CD8-positive, alpha-beta memory T cell (primary cell): Measurements from ENCODE around the gene GBGT1. TPM values are rescaled to one million over a fixed set of nuclear protein-coding genes. Genes with fewer than 3 reads are reported as not detected.
"Not testable (repeated sequence)": the region's sequence is repeated elsewhere in the genome, so short reads cannot be mapped to it uniquely, and the experiment has no call there.

ENCODE experiments used
- CTCF ChIA-PET: fragments of 350-600 bp; sonication (Branson Sonifier 250); formaldehyde crosslinking; loops from one replicate; lab custom pipeline; 2021; ENCODE audit warnings: antibody characterized with exemption; lab: Charles Lee
- POLR2A ChIA-PET: fragments of 350-600 bp; sonication (Branson Sonifier 250); formaldehyde crosslinking; loops from one replicate; lab custom pipeline; 2021; ENCODE audit warnings: antibody characterized with exemption; lab: Charles Lee
- DNase-seq, 5 donors: peaks; one replicate each; pipeline versions ENCODE4 v3.0.0 to v3.0.0-alpha.2; 2020 to 2022; ENCODE audit warnings: mixed read lengths in 1 of 5
- H3K27ac ChIP-seq: one replicate; pipeline ENCODE4 v1.7.0; 2013; ENCODE audit warnings: low read depth, mild to moderate bottlenecking, low read length, moderate library complexity
- H3K27me3 ChIP-seq: 2 replicates; pipeline ENCODE4 v1.7.0; 2013; ENCODE audit warnings: low read length, mild to moderate bottlenecking; ENCODE audit not compliant: insufficient read depth, poor library complexity, severe bottlenecking
- H3K36me3 ChIP-seq: 2 replicates; pipeline ENCODE4 v1.7.0; 2013; ENCODE audit warnings: mild to moderate bottlenecking, low read length, moderate library complexity; ENCODE audit not compliant: insufficient read depth
- H3K4me1 ChIP-seq: 2 replicates; pipeline ENCODE4 v1.7.0; 2013; ENCODE audit warnings: mild to moderate bottlenecking, low read length, moderate library complexity; ENCODE audit not compliant: insufficient read depth
- H3K4me3 ChIP-seq: 2 replicates; pipeline ENCODE4 v1.7.0; 2013; ENCODE audit warnings: mild to moderate bottlenecking, low read length
- H3K9me3 ChIP-seq: 2 replicates; pipeline ENCODE4 v1.7.0; 2013; ENCODE audit warnings: mild to moderate bottlenecking, low read length
- H3K27ac Mint-ChIP-seq, 8 donors: one replicate each; pipeline ENCODE4 v1.8.0; 2020 to 2021; ENCODE audit warnings: mixed read lengths in 8 of 8, mild to moderate bottlenecking in 6 of 8, inconsistent platforms in 3 of 8, moderate library complexity in 3 of 8
- H3K27me3 Mint-ChIP-seq, 2 donors: one replicate each; pipeline ENCODE4 v1.8.0; 2020 to 2021; ENCODE audit warnings: mixed read lengths in 2 of 2, mild to moderate bottlenecking in 1 of 2, moderate library complexity in 1 of 2
- H3K36me3 Mint-ChIP-seq, 3 donors: one replicate each; pipeline ENCODE4 v1.8.0; 2020 to 2021; ENCODE audit warnings: mixed read lengths in 3 of 3, inconsistent platforms in 1 of 3, mild to moderate bottlenecking in 1 of 3
- H3K4me1 Mint-ChIP-seq, 3 donors: one replicate each; pipeline ENCODE4 v1.8.0; 2020 to 2021; ENCODE audit warnings: mixed read lengths in 3 of 3, inconsistent platforms in 1 of 3, mild to moderate bottlenecking in 1 of 3
- H3K4me3 Mint-ChIP-seq, 7 donors: one replicate each; pipeline ENCODE4 v1.8.0; 2020 to 2021; ENCODE audit warnings: mixed read lengths in 7 of 7, mild to moderate bottlenecking in 6 of 7, moderate library complexity in 4 of 7, inconsistent platforms in 2 of 7
- H3K9me3 Mint-ChIP-seq, 5 donors: one replicate each; pipeline ENCODE4 v1.8.0; 2020 to 2022; ENCODE audit warnings: mixed read lengths in 5 of 5, mild to moderate bottlenecking in 3 of 5, moderate library complexity in 2 of 5, inconsistent platforms in 1 of 5
- polyA plus RNA-seq: library from polyadenylated mRNA; unstranded; fragments of 300-500 nt; fragmentation: Illumina TruSeq; gene quantifications from one replicate; pipeline ENCODE4 v1.2.3, GENCODE V29; 2021
- total RNA-seq, 2 experiments: library from RNA; stranded (reverse); gene quantifications; one replicate each; pipeline ENCODE4 v1.2.3, GENCODE V29; 2021

Gene GBGT1
- 1 to 10 TPM; 1.8 to 2.6 TPM for total RNA-seq
- polyA plus RNA-seq = not detected

DNA sequence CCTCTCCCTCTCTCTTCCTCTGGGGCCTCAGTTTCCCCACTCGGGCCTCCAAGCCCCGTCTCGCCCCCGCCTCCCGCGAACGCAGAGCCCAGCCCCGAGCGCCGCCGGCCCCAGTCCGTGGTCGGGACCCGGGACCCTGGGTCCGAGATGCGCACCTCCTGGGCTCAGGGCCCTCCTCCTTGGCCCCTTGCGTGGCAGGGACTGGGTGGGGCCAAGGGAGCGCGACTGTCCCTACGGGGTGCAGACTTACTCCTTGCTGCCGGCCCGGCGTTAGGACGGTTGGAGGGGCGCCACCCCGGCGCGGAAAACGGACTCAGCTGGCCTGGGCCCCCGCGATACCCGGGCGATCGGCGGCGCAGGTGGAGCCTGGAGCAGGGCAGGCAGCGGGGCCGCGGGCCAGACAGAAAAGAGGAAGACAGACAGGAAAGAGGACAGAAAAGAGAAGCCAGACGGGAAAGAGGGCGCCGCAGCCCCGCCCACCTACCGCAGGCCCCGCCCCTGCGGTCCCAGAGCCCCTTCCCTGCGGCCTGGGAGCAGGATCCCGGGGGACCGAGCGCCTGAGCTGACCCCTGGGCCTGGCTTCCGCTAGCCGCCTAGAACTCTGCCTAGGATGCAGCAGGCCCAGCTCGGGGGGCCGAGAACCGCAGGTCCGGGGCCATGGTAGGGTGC, at the start of gene GBGT1:
Gene GBGT1, minus strand, starts transcription at position 411 of the 669 bp plus-strand sequence. CDS start 1,502 bp downstream, outside the sequence.
- peaks cover 0 to 2% (median 0%) of the 10 kb centered on the region in 5 donors for H3K9me3 Mint-ChIP-seq
- POLR2A ChIA-PET = no interaction called here
- H3K27me3 ChIP-seq = no peaks in the 10 kb centered on the region

DNA sequence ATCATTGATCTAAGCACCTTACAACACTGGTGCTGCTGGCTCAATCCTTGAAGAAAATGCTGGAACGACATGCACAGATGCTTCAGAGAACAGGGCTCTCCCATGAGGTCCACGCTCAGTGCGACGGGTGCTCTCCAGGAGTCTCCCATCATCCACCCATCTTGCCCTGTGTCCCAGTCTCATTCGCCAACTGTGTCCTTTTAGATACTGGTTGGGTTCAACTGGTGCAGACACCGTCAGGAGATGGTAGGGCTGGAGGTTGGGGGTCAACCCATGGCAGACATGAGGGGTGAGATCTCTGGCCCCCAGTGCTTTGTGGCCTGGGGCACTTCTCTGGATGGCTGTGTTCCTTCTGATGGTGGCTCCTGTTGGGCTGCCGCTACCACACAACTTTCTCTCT, 46.9 kb upstream of the GBGT1 start:
- H3K27ac Mint-ChIP-seq = no peak overlapping the region

More for the DNA sequence above, at the start of gene GBGT1:
- Mint-ChIP-seq H3K4me3 (peak within 1 kb of the TSS; percentile 69 to 89 (median 76)), H3K36me3 (no peaks in the 10 kb centered on the region), H3K4me1 (peaks cover 2 to 10% (median 10%) of the 10 kb centered on the region in 3 donors), H3K27ac (peak within 1 kb of the TSS in 2 of 8 donors; percentile 43 to 78), H3K27me3 (no peaks in the 10 kb centered on the region)
- CTCF ChIA-PET = interaction anchor here (1.0 kb wide), 1 partner anchor 12 kb away, joined by 3 read pairs; no protein-coding TSS in a partner anchor
- H3K4me3 ChIP-seq = peak within 1 kb of the TSS; percentile 43
- H3K9me3 ChIP-seq = no peaks in the 10 kb centered on the region
- no peaks in the 10 kb centered on the region for H3K36me3 ChIP-seq
- no peaks in the 10 kb centered on the region for H3K4me1 ChIP-seq
- H3K27ac ChIP-seq = peak within 1 kb of the TSS; percentile 44
- DNase-seq = peak; percentile 15 to 56 (median 37)

DNA sequence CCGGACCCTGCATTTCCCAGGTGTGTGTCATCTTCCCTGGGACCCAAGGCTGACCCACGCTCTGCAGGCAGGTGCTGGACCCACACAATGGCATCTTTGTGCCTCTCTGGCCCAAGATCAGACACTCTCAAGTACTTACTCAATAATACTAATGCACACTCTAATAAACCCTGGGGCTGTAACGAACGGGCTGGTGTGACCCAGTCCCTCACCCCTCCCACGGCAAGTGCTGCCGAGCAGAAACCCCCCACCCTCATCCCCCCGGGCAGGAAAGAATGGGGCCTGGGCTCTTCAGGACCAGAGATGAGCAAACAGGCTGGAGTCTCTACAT, 46.5 kb upstream of the GBGT1 start:
- H3K27me3 ChIP-seq = peaks cover 3% of the 10 kb centered on the region
- Mint-ChIP-seq H3K4me3 (no peak overlapping the region), H3K4me1 (no peaks in the 10 kb centered on the region), H3K27me3 (peaks cover 23 to 42% of the 10 kb centered on the region in 2 donors), H3K27ac (no peak overlapping the region), H3K9me3 (peaks cover 0 to 7% (median 0%) of the 10 kb centered on the region in 5 donors), H3K36me3 (no peaks in the 10 kb centered on the region)
- no peaks in the 10 kb centered on the region for H3K36me3 ChIP-seq
- H3K9me3 ChIP-seq = no peaks in the 10 kb centered on the region
- no peak overlapping the region for H3K4me3 ChIP-seq
- no peak for DNase-seq
- CTCF ChIA-PET = no interaction called here
- POLR2A ChIA-PET = no interaction called here
- no peaks in the 10 kb centered on the region for H3K4me1 ChIP-seq
- no peak overlapping the region for H3K27ac ChIP-seq

More for the DNA sequence above, 46.9 kb upstream of the GBGT1 start:
- Histone ChIP-seq H3K9me3 (no peaks in the 10 kb centered on the region), H3K27me3 (peaks cover 3% of the 10 kb centered on the region), H3K4me1 (no peaks in the 10 kb centered on the region), H3K4me3 (no peak overlapping the region), H3K36me3 (no peaks in the 10 kb centered on the region), H3K27ac (no peak overlapping the region)
- peaks cover 0 to 7% (median 0%) of the 10 kb centered on the region in 5 donors for H3K9me3 Mint-ChIP-seq
- H3K4me1 Mint-ChIP-seq = no peaks in the 10 kb centered on the region
- no peaks in the 10 kb centered on the region for H3K36me3 Mint-ChIP-seq
- H3K4me3 Mint-ChIP-seq = no peak overlapping the region
- POLR2A ChIA-PET = no interaction called here
- CTCF ChIA-PET = no interaction called here
- DNase-seq = no peak
- peaks cover 24 to 42% of the 10 kb centered on the region in 2 donors for H3K27me3 Mint-ChIP-seq

DNA sequence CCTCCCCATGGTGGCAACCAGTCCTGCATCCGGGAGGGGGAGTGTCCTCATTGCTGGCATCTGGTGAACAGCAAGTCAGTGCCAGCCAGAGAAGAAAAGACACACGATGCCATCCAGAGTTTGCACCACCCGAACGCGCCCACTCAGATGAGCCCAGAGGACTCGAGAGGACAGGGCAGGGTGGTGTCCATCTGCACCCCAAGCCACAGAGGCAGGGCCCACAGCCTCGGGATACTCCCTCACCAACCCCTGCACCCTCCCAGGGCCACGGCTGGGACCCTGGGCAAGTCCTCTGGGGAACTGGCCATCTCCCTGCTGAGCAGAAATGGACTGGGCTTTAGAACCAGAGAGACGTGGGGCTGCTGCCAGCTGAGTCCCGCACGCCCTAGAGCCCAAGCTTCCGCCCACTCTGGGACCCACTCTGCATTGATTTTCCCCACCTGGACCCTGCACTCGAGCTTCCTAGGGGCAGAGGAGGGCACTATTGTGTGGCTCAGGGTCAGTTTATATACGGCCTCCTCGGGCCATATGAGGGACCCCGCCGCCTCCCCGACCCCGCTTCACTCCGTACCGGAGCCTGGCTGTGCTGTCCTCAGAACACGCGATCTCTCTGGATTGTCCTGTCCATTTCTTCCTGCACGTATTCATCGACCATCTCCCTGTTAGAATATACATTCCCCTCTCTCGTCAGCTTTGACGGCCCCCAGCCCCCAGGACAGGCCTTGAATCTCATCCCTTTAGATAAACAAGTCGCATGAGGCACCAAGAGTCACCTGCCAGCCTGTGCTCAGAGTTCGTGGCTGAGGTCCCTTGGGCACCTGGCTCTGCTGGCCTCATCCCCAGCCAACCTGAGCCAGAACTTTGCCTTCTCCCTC, 45.9 kb upstream of the GBGT1 start:
- H3K27me3 ChIP-seq, H3K4me1 ChIP-seq, H3K9me3 Mint-ChIP-seq, POLR2A ChIA-PET, H3K9me3 ChIP-seq, H3K4me3 Mint-ChIP-seq, DNase-seq, H3K27ac ChIP-seq, H3K4me1 Mint-ChIP-seq, H3K27ac Mint-ChIP-seq, CTCF ChIA-PET, H3K36me3 ChIP-seq, H3K36me3 Mint-ChIP-seq, H3K4me3 ChIP-seq: not testable (repeated sequence)
- peaks cover 23 to 41% of the 10 kb centered on the region in 2 donors for H3K27me3 Mint-ChIP-seq

DNA sequence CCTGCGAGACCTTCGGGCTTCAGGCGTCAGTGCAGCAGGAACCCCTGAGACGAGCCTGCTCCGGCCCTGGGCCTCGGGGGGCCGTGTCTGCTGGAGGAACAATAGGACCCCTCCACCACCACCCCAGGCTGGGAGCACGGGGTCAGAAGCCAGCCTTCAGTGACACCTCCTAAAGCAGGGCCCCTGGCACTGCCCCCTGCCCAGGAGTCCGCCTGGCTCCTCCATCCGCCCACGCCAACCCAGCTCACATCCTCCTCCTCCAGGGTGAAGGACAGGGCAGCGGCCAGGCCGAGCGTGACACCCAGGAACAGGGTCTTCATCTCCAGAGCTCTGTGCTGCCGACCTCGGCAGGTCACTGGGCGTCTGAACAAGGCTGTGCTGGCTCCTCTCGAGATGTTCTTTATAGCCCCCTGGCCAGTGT, 45.2 kb upstream of the GBGT1 start, which contains the start of gene OBP2B:
Gene OBP2B, minus strand, starts transcription at position 371 of the 421 bp plus-strand sequence. Its CDS starts 51 bp downstream, at position 320.
- H3K36me3 Mint-ChIP-seq, H3K9me3 ChIP-seq, H3K4me1 ChIP-seq, H3K9me3 Mint-ChIP-seq, H3K27ac Mint-ChIP-seq, H3K4me3 Mint-ChIP-seq, H3K4me1 Mint-ChIP-seq, CTCF ChIA-PET, H3K4me3 ChIP-seq, POLR2A ChIA-PET, DNase-seq, H3K27me3 ChIP-seq, H3K27ac ChIP-seq, H3K36me3 ChIP-seq: not testable (repeated sequence)
- H3K27me3 Mint-ChIP-seq = peaks cover 23 to 35% of the 10 kb centered on the region in 2 donors

DNA sequence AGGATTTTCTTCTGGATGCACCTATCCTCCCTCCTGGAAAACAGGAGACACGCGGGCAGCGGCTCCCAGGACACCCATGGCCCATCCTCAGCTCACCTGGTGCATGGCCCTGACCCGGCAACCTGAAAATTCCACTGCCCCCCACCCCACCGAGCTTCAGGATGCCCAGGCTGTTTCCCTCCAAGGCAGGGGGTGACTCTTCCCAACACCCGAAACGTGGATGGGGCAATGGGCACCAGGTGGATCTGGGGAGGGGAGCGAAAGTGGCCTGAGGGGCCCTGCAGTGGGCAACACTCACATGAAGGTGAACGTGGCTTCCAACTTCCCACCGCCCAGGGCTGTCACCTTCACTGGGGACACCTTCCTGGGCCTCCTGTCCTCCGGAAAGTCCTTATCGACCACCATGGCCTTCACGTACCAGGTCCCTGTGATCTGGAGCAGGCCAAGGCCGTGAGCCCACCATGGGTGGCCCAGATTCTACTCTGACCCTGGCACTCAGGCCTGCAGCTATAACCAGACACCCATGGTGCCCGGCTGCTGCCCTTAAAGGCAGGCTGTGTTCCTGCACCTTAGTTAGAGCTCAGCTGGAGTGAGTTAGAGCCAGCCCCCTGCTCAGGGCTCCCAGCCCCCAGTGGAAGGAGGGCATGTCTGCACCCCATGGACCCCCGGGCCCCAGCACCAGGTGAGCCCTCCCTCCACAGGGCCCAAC, 44.6 kb upstream of the GBGT1 start:
- H3K4me1 ChIP-seq, H3K27me3 ChIP-seq, POLR2A ChIA-PET, H3K4me3 Mint-ChIP-seq, H3K9me3 ChIP-seq, H3K27ac Mint-ChIP-seq, H3K36me3 ChIP-seq, CTCF ChIA-PET, DNase-seq, H3K36me3 Mint-ChIP-seq, H3K4me1 Mint-ChIP-seq, H3K4me3 ChIP-seq, H3K9me3 Mint-ChIP-seq, H3K27ac ChIP-seq: not testable (repeated sequence)
- H3K27me3 Mint-ChIP-seq = peaks cover 21 to 32% of the 10 kb centered on the region in 2 donors

DNA sequence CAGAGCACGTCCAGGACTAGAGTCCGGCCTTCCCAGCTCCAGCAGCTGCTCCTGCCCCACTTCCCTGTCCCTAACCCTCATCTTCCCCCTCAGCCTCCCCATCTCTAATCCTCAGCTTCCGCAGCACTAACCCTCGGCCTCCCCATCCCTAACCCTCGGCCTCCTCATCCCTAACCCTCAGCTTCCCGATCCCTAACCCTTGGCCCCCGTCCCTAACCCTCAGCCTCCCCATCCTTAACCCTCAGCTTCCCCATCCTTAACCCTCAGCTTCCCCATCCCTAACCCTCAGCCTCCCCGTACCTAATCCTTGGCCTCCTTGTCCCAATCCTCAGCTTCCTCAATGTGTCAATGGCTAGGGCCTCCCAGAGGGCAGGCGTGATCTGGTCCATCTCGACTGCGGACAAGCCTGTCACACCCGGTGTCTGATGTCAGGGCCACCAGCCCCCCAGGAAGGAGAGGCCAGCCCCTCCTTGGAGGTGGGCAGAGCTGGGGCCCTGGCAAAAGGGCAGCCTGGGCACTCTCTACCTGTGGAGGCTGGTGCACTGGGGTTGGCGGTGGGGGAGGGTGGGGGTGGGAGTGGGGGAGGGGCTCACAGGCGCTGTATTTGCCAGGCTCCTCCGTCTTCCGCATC, 43.9 kb upstream of the GBGT1 start:
- POLR2A ChIA-PET = no interaction called here
- no peak overlapping the region for H3K27ac ChIP-seq

More for the DNA sequence above, 43.9 kb upstream of the GBGT1 start:
- Histone ChIP-seq H3K27me3 (no peaks in the 10 kb centered on the region), H3K36me3 (no peaks in the 10 kb centered on the region), H3K9me3 (no peaks in the 10 kb centered on the region), H3K4me3 (no peak overlapping the region), H3K4me1 (no peaks in the 10 kb centered on the region)
- Mint-ChIP-seq H3K27ac (no peak overlapping the region), H3K9me3 (no peaks in the 10 kb centered on the region), H3K36me3 (no peaks in the 10 kb centered on the region), H3K27me3 (peaks cover 21 to 33% of the 10 kb centered on the region in 2 donors), H3K4me3 (no peak overlapping the region), H3K4me1 (no peaks in the 10 kb centered on the region)
- DNase-seq = no peak
- CTCF ChIA-PET = no interaction called here
